ENCODE results near the gene FARSA. TPM values are rescaled to one million over a fixed set of nuclear protein-coding genes. Genes with fewer than 3 reads are reported as not detected.
A peak's percentile ranks its signal among the peaks of the same experiment; 100 is the strongest.
"Not testable (repeated sequence)": the region's sequence is repeated elsewhere in the genome, so short reads cannot be mapped to it uniquely, and the experiment has no call there.

FARSA gene
- total RNA-seq, 6 donors from 2014 or later, result 35.3 to 104 (median 53.4) TPM

DNA sequence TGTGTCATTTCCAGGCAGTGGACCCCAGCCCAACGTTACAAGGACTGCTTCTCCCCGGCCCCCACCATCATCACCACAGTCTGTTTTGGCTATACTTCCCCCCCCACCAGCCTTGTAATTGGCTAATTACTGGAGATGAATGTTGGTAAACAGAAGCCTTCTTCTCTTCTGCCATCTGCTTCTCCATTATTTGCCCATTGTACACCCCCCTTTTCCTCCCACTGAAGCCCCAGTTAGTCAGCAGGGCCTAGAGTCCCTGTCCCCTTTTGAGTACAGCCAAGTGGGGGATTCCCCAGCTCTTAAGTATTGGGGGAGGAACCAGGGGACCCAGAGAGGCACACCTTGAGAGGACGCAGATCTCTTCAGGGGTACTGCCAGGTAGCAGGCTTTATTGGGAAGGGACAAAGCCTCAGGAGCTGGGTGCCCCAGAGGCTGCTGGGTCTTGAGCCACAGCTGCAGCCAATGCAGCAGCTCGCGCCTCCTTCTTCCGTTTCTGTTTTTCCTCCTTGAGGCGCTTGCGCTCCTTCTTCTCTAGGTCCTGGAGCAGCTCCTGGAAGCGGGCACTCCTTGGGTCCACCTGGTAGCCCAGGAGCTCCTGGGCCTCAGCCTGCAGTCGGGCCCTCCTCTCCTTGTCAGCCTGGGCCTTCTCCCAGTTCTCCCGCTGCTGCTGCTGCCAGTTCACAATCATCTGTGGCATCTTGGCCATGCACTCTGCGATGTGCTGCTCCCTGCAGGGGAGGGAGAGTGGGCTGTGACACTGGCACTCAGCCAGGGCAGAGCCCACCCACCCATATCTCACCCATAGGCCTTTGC is 20.5 kb upstream of the FARSA start:
- ATAC-seq (ENCODE audit: low FRiP score in 2 of 2), result no peak
- H3K4me3 ChIP-seq, result no peak overlapping the region
- peaks cover 29 to 50% (median 42%) of the 10 kb centered on the region in 4 donors for H3K4me1 ChIP-seq
- peak overlapping the region in 3 of 4 donors; percentile 24 to 68 (median 64) for H3K27ac ChIP-seq
- H3K27me3 ChIP-seq, result no peaks in the 10 kb centered on the region
- H3K36me3 ChIP-seq, result peaks cover 19 to 59% (median 53%) of the 10 kb centered on the region in 4 donors
- 62 to 68% methylated on average over 10 to 12 of the region's 12 CpGs for WGBS, 2 donors
- TF ChIP-seq, protein P1, sequence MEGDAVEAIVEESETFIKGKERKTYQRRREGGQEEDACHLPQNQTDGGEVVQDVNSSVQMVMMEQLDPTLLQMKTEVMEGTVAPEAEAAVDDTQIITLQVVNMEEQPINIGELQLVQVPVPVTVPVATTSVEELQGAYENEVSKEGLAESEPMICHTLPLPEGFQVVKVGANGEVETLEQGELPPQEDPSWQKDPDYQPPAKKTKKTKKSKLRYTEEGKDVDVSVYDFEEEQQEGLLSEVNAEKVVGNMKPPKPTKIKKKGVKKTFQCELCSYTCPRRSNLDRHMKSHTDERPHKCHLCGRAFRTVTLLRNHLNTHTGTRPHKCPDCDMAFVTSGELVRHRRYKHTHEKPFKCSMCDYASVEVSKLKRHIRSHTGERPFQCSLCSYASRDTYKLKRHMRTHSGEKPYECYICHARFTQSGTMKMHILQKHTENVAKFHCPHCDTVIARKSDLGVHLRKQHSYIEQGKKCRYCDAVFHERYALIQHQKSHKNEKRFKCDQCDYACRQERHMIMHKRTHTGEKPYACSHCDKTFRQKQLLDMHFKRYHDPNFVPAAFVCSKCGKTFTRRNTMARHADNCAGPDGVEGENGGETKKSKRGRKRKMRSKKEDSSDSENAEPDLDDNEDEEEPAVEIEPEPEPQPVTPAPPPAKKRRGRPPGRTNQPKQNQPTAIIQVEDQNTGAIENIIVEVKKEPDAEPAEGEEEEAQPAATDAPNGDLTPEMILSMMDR (IDR thresholded peaks at IDR 0.05), result no peak
- no peak for TF ChIP-seq POLR2AphosphoS5 (IDR thresholded peaks at IDR 0.05)
- TF ChIP-seq POLR2A (IDR thresholded peaks at IDR 0.05), result no peak
- no peak for TF ChIP-seq EP300 (IDR thresholded peaks at IDR 0.05)
- no peak for DNase-seq
- H3K9me3 ChIP-seq, result no peaks in the 10 kb centered on the region

DNA sequence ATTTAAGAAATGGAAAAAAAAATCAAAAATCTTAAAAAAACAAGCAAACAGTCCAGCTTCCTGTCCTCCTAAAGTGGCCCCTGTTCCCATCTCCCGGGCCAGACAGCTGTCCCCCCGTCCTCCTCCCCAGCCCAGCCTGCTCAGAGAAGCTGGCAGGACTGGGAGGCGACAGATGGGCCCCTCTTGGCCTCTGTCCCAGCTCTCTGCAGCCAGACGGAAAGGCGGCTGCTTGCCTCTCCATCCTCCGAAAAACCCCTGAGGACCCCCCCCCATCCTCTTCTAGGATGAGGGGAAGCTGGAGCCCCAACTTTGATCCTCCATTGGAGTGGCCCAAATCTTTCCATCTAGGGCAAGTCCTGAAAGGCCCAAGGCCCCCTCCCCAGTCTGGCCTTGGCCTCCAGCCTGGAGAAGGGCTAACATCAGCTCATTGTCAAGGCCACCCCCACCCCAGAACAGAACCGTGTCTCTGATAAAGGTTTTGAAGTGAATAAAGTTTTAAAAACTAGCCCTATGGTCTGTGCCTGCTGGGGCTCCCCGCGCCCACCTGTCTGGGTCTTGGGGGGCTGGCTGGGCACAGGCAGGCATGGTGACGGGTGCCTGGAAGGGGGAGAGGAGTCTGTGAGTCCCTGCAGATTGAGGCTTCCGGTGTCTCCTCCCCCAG is 19.8 kb upstream of the FARSA start:
- no peak overlapping the region for H3K4me3 ChIP-seq
- WGBS, 2 donors, result 32 to 43% methylated on average over 10 to 11 of the region's 11 CpGs
- peaks cover 29 to 50% (median 42%) of the 10 kb centered on the region in 4 donors for H3K4me1 ChIP-seq
- ATAC-seq (ENCODE audit: low FRiP score in 2 of 2), result no peak
- no peaks in the 10 kb centered on the region for H3K9me3 ChIP-seq
- H3K27me3 ChIP-seq, result no peaks in the 10 kb centered on the region
- no peak for DNase-seq
- peaks cover 27 to 66% (median 61%) of the 10 kb centered on the region in 4 donors for H3K36me3 ChIP-seq
- H3K27ac ChIP-seq, result peak overlapping the region; percentile 43 to 68 (median 62)
- TF ChIP-seq, protein P1 (IDR thresholded peaks at IDR 0.05), result no peak

DNA sequence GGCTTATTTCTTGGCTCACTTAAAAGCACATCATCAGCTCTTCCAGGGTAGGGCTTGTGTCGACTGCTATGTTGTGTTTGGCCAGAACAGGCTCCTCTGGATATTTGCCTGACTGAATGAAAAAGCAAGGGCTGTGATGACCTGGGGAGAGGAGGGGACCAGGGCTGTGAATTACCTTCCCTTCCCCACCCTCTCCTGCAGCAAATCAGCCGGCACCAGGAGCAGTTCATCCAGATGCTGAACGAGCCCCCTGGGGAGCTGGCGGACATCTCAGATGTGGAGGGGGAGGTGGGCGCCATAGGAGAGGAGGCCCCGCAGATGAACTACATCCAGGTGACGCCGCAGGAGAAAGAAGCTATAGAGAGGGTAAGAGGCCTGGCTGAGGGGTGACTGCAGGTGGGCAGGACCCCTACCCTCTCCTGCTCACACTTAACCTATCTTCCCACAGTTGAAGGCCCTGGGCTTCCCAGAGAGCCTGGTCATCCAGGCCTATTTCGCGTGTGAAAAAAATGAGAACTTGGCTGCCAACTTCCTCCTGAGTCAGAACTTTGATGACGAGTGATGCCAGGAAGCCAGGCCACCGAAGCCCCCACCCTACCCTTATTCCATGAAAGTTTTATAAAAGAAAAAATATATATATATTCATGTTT is 19.1 kb upstream of the FARSA start:
- Histone ChIP-seq H3K4me3 (no peak overlapping the region), H3K27ac (peak overlapping the region; percentile 43 to 68 (median 62)), H3K4me1 (peaks cover 29 to 51% (median 42%) of the 10 kb centered on the region in 4 donors), H3K36me3 (peaks cover 31 to 73% (median 67%) of the 10 kb centered on the region in 4 donors), H3K27me3 (no peaks in the 10 kb centered on the region), H3K9me3 (no peaks in the 10 kb centered on the region)
- TF ChIP-seq POLR2A (IDR thresholded peaks at IDR 0.05) (no peak), EP300 (IDR thresholded peaks at IDR 0.05) (peak in 1 of 4 donors; percentile 23)
- 64 to 69% methylated on average over 12 of the region's 12 CpGs for WGBS, 2 donors
- no peak for DNase-seq
- ATAC-seq (ENCODE audit: low FRiP score in 2 of 2), result no peak

DNA sequence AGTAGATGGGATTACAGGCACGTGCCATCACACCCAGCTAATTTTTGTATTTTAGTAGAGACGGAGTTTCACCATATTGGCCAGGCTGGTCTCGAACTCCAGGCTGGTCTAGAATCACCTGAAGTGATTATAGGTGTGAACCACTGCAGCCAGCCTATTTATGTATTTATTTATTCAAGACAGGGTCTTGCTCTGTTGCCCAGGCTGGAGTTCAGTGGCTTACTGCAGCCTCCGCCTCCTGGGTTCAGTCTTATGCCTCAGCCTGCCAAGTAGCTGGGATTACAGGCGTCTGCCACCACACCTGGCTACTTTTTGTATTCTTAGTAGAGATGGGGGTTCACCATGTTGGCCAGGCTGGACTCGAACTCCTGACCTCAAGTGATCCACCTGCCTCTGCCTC is 18.5 kb upstream of the FARSA start:
- WGBS, 2 donors, result 90 to 96% methylated on average over 6 of the region's 6 CpGs
- H3K36me3 ChIP-seq, result peaks cover 31 to 74% (median 69%) of the 10 kb centered on the region in 4 donors

DNA sequence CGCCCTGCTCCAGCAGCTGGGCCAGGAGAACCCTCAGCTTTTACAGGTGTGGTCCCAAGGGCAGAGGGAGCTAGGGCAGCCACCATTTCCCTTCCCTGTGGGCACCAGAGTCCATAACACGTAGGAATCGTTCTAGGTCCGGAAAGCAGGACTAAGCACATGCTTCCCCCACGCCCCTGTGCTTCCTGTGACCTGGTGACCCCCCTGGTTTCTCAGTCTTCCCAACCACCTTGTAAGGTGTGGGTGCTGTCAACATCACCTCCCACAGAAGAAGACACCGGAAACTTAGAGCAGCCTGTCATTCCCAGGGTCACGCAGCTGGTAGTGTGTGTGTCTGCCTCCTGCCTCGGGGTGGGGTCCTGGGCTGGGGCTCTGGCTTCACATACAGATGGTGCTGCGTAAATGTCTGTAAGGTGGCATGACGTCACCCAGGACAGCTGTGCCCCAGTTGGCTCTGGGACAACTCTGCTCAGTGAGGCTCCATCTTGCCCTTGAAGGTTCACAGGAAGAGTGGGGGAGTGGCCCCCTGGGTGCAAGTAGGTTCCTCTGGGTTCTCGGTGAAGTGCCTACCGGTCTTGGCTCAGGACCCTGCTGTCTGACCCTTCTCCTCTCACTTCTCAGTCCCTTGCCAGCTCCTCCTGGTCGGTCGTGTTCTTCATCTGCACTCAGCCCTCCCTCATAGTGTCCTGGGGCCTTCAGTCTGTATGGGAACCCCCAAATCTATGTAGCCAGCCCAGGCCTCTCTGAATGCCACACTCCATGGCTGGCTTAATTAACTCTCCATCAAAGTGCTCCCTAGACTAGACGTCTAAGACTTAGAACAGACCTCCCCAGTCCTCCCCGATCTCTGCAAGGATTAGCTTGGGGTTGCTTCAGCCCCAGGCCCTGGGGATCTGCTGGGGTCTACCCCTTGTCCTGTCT is 16.1 kb upstream of the FARSA start:
- H3K4me3 ChIP-seq, result no peak overlapping the region
- H3K9me3 ChIP-seq, result no peaks in the 10 kb centered on the region
- no peaks in the 10 kb centered on the region for H3K27me3 ChIP-seq
- TF ChIP-seq POLR2AphosphoS5 (IDR thresholded peaks at IDR 0.05) (no peak), EP300 (IDR thresholded peaks at IDR 0.05) (no peak)
- peaks cover 31 to 77% (median 71%) of the 10 kb centered on the region in 4 donors for H3K36me3 ChIP-seq
- H3K4me1 ChIP-seq, result peaks cover 27 to 44% (median 40%) of the 10 kb centered on the region in 4 donors
- no peak for ATAC-seq (ENCODE audit: low FRiP score in 2 of 2)
- H3K27ac ChIP-seq, result no peak overlapping the region
- DNase-seq, result no peak
- WGBS, 2 donors, result 80 to 90% methylated on average over 15 to 16 of the region's 16 CpGs

More for the DNA sequence above, 18.5 kb upstream of the FARSA start:
- not testable (repeated sequence) for DNase-seq; H3K27me3 ChIP-seq; ATAC-seq (ENCODE audit: low FRiP score in 2 of 2); H3K9me3 ChIP-seq; H3K4me3 ChIP-seq
- peak overlapping the region in 2 of 4 donors; percentile 54 to 64 for H3K27ac ChIP-seq
- H3K4me1 ChIP-seq, result peaks cover 30 to 54% (median 45%) of the 10 kb centered on the region in 4 donors

All from upper lobe of left lung (tissue), 6 donors.